ENCODE results near the gene AKAP6.

Gene AKAP6

DNA sequence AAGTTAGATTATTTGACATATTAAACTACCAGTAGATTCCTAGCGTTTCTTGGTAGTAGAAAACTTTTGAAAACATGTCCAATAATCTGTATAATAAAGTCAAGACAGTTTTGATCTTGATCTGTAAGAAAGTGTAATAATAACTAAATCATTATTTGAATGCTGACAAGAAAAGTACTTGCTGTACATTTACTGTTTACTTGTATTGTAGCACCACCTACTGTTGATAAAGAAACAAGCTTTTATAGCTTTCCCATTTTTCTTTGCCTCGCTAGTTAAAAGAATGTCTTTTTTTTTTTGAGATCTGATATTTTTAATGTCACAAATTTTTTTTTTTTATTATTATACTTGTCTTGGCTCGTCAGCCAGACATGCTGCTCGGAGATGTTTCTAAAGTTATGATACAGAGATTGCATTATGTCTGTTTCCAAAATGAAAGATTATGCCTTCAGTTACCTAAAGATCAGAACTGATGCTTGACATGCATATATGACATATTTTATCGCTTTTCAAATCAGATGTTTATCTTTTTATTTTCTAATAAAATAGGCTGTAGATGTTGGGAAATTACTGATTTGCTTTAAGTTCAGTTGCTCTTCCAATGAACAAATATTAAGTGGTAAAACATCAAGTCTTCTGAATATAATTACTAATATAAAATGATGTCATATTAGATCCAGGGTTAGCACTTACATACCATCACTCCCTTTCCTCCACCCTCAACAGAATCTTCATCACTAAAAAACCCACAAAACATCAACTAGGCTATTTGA, 140.5 kb downstream of the AKAP6 start:
- Histone ChIP-seq H3K27me3 (replicated peaks) (no peaks in the 10 kb centered on the region), H3K4me3 (ENCODE audit: low read depth, low read length) (no peak overlapping the region), H3K27ac (peak overlapping the region; percentile 86), H3K36me3 (replicated peaks) (no peaks in the 10 kb centered on the region)
- no peak for DNase-seq
- TF ChIP-seq, protein P1, sequence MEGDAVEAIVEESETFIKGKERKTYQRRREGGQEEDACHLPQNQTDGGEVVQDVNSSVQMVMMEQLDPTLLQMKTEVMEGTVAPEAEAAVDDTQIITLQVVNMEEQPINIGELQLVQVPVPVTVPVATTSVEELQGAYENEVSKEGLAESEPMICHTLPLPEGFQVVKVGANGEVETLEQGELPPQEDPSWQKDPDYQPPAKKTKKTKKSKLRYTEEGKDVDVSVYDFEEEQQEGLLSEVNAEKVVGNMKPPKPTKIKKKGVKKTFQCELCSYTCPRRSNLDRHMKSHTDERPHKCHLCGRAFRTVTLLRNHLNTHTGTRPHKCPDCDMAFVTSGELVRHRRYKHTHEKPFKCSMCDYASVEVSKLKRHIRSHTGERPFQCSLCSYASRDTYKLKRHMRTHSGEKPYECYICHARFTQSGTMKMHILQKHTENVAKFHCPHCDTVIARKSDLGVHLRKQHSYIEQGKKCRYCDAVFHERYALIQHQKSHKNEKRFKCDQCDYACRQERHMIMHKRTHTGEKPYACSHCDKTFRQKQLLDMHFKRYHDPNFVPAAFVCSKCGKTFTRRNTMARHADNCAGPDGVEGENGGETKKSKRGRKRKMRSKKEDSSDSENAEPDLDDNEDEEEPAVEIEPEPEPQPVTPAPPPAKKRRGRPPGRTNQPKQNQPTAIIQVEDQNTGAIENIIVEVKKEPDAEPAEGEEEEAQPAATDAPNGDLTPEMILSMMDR (IDR thresholded peaks at IDR 0.05; ENCODE audit: low read depth, low read length, missing control alignments): peak; percentile 17
- in situ Hi-C loops (cut with HindIII; ENCODE audit: low pct_ligation_motif_present, low sequenced_read_pairs): no loop called here

DNA sequence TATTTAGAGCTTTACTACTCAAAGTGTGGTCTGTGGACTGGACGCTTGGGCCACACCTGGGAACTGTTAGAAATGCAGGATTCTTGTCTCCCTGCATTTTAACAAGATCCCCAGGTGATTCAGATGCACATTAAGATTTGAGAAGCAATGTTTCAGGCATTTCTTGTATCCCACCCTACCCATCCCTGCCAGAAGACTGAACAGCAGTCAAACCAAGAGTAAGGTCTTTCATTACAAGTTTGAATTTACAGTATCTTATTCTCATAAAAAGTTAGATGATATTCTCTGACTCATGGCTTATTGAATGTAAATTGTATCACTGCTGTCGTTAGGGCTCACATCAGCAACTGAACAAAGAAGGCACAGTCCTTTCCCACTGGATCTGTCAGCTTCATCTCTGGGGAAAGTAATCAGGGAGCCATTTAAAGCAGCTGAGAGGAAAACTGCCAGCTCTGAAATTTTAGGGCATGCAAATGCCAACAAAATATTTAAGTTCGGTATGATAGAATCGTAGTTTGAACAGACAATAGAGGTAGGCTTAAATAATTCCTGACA, 141.1 kb downstream of the AKAP6 start:
- DNase-seq: no peak
- H3K4me3 ChIP-seq (ENCODE audit: low read depth, low read length): no peak overlapping the region
- in situ Hi-C loops (cut with HindIII; ENCODE audit: low pct_ligation_motif_present, low sequenced_read_pairs): no loop called here
- H3K27me3 ChIP-seq (replicated peaks): no peaks in the 10 kb centered on the region
- H3K27ac ChIP-seq: peak overlapping the region; percentile 23
- TF ChIP-seq, protein P1 (IDR thresholded peaks at IDR 0.05; ENCODE audit: low read depth, low read length, missing control alignments): no peak
- H3K36me3 ChIP-seq (replicated peaks): no peaks in the 10 kb centered on the region

DNA sequence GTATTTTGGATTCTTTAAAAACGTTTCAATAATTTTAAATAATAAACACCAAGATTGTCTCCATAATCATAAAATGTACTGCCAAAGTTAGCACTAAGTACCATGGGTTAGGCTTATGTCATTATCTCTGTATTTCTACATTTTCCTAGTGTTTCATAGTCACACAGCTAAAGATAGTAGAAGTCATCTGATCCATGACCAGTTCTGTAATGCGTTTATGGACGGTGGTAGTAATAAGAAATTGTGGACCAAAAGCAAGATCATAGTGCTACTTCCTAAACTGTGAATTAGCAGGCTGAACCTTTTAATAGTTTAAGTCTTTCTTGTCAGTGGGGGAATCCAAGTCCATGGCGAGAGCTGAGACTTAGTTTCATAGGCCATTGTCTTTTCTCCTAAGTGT, 142.1 kb downstream of the AKAP6 start:
- TF ChIP-seq, protein P1 (IDR thresholded peaks at IDR 0.05; ENCODE audit: low read depth, low read length, missing control alignments): no peak
- in situ Hi-C loops (cut with HindIII; ENCODE audit: low pct_ligation_motif_present, low sequenced_read_pairs): no loop called here
- Histone ChIP-seq H3K4me3 (ENCODE audit: low read depth, low read length) (no peak overlapping the region), H3K27ac (no peak overlapping the region), H3K27me3 (replicated peaks) (no peaks in the 10 kb centered on the region), H3K36me3 (replicated peaks) (no peaks in the 10 kb centered on the region)
- no peak for DNase-seq

DNA sequence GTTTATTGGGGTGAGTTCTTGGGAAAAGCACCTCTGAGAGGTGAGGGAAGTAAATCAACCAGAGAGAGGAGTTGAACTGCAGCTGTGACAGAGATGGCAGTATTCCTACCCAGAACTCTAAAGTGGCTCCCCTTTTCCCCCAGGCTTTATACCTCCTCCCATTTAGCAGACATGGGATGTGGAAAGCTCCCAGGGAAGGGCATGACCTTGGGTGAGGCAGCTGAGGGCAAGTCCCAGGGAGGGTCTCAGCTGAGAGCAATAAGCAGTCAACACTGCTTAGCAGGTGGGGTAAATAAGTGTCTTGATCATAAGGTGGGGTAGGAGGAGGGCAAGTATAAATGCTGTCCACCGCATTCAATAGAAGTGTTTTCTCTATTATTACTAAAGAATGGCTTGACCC, 143.0 kb downstream of the AKAP6 start:
- TF ChIP-seq, protein P1 (IDR thresholded peaks at IDR 0.05; ENCODE audit: low read depth, low read length, missing control alignments): no peak

DNA sequence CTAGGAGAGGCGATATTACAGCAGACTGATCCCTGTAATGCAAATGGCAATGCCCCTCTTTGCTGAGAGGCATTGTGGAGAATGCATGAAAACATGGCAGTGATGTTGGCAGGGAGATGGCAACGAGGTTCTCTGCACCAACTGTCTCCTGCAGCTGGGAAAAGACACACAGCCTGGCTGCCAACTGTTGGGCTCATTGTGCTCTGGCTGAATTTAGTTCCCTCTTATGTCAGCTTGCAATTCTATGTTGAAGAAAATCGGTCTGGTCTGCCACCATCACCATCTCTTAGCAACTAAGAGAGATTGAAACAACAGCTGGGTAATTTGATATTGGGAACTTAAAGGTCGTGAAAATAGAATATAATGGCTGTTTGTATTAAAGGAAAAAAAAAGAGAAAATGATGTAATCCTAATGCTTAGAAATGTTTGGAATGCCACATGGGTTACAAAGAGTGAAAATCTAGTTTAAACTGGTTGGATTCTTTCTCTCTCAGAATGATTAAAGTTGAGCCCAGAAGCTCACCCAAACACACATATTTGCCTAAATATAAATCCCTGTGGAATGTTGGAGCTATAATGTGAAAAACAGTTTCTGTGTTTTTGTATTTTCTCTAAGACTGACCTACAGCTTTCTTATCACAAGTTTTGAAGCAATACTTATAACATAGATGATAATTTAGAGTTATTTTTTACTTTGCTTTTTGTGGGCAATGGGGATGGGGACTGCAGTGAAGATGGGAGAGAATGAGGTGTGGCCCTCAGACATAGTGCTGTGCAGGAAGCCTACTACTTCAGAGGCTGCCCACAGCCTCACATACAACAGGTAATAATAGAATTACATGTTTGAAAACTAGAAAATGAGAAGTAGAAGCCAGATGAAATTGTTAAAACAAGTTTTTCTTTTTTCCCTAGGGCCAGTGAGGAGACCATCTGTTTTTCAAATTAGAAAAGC, 143.7 kb downstream of the AKAP6 start:
- peak overlapping the region; percentile 81 for H3K27ac ChIP-seq
- peak; percentile 63 for DNase-seq
- H3K27me3 ChIP-seq (replicated peaks): no peaks in the 10 kb centered on the region
- in situ Hi-C loops (cut with HindIII; ENCODE audit: low pct_ligation_motif_present, low sequenced_read_pairs): no loop called here
- H3K36me3 ChIP-seq (replicated peaks): no peaks in the 10 kb centered on the region
- H3K4me3 ChIP-seq (ENCODE audit: low read depth, low read length): no peak overlapping the region
- TF ChIP-seq, protein P1 (IDR thresholded peaks at IDR 0.05; ENCODE audit: low read depth, low read length, missing control alignments): no peak

More for the DNA sequence above, 143.0 kb downstream of the AKAP6 start:
- H3K27ac ChIP-seq: peak overlapping the region; percentile 56
- no peaks in the 10 kb centered on the region for H3K36me3 ChIP-seq (replicated peaks)
- H3K4me3 ChIP-seq (ENCODE audit: low read depth, low read length): no peak overlapping the region
- no peak for DNase-seq
- in situ Hi-C loops (cut with HindIII; ENCODE audit: low pct_ligation_motif_present, low sequenced_read_pairs): no loop called here
- H3K27me3 ChIP-seq (replicated peaks): no peaks in the 10 kb centered on the region
